ENCODE measurements around the gene SEMA4A.

GRCh38 chr1:156108664-156109241, 44.6 kb upstream of the SEMA4A start:
- TF ChIP-seq CTCF (IDR thresholded peaks at IDR 0.05; ENCODE audit: insufficient read depth, low read depth, low read length) = no peak
- no peak for TF ChIP-seq EZH2 (IDR thresholded peaks at IDR 0.05; ENCODE audit: insufficient read depth, low read length)

Measured in astrocyte (in vitro differentiated cells and primary cell).